Fibroblast of upper back skin (primary cell): ENCODE measurements around the gene SMCO1.
"Not testable (repeated sequence)": the region's sequence is repeated elsewhere in the genome, so short reads cannot be mapped to it uniquely, and the experiment has no call there.

ENCODE experiments used
- DNase-seq: peaks from one replicate; pipeline ENCODE4 v3.0.0-alpha.2; 2013

SMCO1 gene

GRCh38 chr3:196519718-196520082, 4.6 kb upstream of the SMCO1 start:
- no peak for DNase-seq

GRCh38 chr3:196518966-196519717, 4.0 kb upstream of the SMCO1 start:
- DNase-seq, result peak; percentile 38

GRCh38 chr3:196517919-196518318, 2.8 kb upstream of the SMCO1 start:
- DNase-seq, result no peak

GRCh38 chr3:196517162-196517800, 2.1 kb upstream of the SMCO1 start:
- no peak for DNase-seq

GRCh38 chr3:196514350-196514716, 813 bp downstream of the SMCO1 start:
- no peak for DNase-seq

GRCh38 chr3:196513697-196514349, 1.3 kb downstream of the SMCO1 start:
- peak; percentile 22 for DNase-seq

- not testable (repeated sequence) for DNase-seq
Measured at GRCh38 chr3:196511646-196512425, 3.3 kb downstream of the SMCO1 start.

GRCh38 chr3:196511108-196511507, 4.0 kb downstream of the SMCO1 start:
- DNase-seq, result not testable (repeated sequence)

- no peak for DNase-seq
Measured at GRCh38 chr3:196506687-196507086, 8.5 kb downstream of the SMCO1 start.

GRCh38 chr3:196504556-196504955, 10.6 kb downstream of the SMCO1 start:
- no peak for DNase-seq

- DNase-seq, result not testable (repeated sequence)
Measured at GRCh38 chr3:196504077-196504398, 11.1 kb downstream of the SMCO1 start.

GRCh38 chr3:196503196-196504076, 11.7 kb downstream of the SMCO1 start, which contains the start of gene RNF168:
Gene RNF168, minus strand, starts transcription at chr3:196503768. Its CDS starts 595 bp downstream, at chr3:196503173.
- DNase-seq, result peak; percentile 94

GRCh38 chr3:196502775-196503195, 12.4 kb downstream of the SMCO1 start:
- peak; percentile 85 for DNase-seq

- DNase-seq, result peak; percentile 39
Measured at GRCh38 chr3:196501316-196502044, 13.7 kb downstream of the SMCO1 start.

GRCh38 chr3:196499807-196500524, 15.2 kb downstream of the SMCO1 start:
- DNase-seq, result no peak

GRCh38 chr3:196499061-196499460, 16.1 kb downstream of the SMCO1 start:
- no peak for DNase-seq

GRCh38 chr3:196498297-196498696, 16.8 kb downstream of the SMCO1 start:
- DNase-seq, result no peak

GRCh38 chr3:196496183-196496582, 19.0 kb downstream of the SMCO1 start:
- DNase-seq, result no peak

- DNase-seq, result no peak
Measured at GRCh38 chr3:196493292-196493691, 21.9 kb downstream of the SMCO1 start.

GRCh38 chr3:196492080-196492479, 23.1 kb downstream of the SMCO1 start:
- no peak for DNase-seq

GRCh38 chr3:196489747-196490146, 25.4 kb downstream of the SMCO1 start:
- DNase-seq, result no peak
